Peyer's patch (tissue), 4 donors: ENCODE measurements around the gene APOA5.

Experiments used
- POLR2A ChIP-seq, 2 donors: fragments of 450-650 bp; IDR thresholded peaks; one replicate each; pipeline ENCODE4 v1.5.1; 2017; ENCODE audit warnings: antibody characterized with exemption in 2 of 2, mild to moderate bottlenecking in 2 of 2, moderate library complexity in 2 of 2
- TF ChIP-seq, protein P1 (sequence below), 6 experiments: fragments of 450-650 bp in 4 of 6; fragments of 200-600 bp in 2 of 6; sonication (generic) in 1 of 6; IDR thresholded peaks; one replicate each; pipeline ENCODE4 v1.5.1; 2017 to 2019; ENCODE audit warnings: antibody characterized with exemption in 6 of 6, mild to moderate bottlenecking in 3 of 6, moderate library complexity in 1 of 6

DNA sequence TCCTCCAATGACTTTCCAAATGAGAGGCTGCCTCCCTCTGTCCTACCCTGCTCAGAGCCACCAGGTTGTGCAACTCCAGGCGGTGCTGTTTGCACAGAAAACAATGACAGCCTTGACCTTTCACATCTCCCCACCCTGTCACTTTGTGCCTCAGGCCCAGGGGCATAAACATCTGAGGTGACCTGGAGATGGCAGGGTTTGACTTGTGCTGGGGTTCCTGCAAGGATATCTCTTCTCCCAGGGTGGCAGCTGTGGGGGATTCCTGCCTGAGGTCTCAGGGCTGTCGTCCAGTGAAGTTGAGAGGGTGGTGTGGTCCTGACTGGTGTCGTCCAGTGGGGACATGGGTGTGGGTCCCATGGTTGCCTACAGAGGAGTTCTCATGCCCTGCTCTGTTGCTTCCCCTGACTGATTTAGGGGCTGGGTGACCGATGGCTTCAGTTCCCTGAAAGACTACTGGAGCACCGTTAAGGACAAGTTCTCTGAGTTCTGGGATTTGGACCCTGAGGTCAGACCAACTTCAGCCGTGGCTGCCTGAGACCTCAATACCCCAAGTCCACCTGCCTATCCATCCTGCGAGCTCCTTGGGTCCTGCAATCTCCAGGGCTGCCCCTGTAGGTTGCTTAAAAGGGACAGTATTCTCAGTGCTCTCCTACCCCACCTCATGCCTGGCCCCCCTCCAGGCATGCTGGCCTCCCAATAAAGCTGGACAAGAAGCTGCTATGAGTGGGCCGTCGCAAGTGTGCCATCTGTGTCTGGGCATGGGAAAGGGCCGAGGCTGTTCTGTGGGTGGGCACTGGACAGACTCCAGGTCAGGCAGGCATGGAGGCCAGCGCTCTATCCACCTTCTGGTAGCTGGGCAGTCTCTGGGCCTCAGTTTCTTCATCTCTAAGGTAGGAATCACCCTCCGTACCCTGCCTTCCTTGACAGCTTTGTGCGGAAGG lies 40.9 kb upstream of the APOA5 start:
- TF ChIP-seq, protein P1, sequence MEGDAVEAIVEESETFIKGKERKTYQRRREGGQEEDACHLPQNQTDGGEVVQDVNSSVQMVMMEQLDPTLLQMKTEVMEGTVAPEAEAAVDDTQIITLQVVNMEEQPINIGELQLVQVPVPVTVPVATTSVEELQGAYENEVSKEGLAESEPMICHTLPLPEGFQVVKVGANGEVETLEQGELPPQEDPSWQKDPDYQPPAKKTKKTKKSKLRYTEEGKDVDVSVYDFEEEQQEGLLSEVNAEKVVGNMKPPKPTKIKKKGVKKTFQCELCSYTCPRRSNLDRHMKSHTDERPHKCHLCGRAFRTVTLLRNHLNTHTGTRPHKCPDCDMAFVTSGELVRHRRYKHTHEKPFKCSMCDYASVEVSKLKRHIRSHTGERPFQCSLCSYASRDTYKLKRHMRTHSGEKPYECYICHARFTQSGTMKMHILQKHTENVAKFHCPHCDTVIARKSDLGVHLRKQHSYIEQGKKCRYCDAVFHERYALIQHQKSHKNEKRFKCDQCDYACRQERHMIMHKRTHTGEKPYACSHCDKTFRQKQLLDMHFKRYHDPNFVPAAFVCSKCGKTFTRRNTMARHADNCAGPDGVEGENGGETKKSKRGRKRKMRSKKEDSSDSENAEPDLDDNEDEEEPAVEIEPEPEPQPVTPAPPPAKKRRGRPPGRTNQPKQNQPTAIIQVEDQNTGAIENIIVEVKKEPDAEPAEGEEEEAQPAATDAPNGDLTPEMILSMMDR (IDR thresholded peaks at IDR 0.05) = peak in 1 of 6 experiments; percentile 12
- TF ChIP-seq POLR2A (IDR thresholded peaks at IDR 0.05) = no peak
